GM21723 (cell line): ENCODE data around the gene EPS15.
"Not testable (repeated sequence)": the region's sequence is repeated elsewhere in the genome, so short reads cannot be mapped to it uniquely, and the experiment has no call there.

ENCODE experiments used
- ATAC-seq: cut with Tn5 transposase; IDR thresholded peaks from one replicate; pipeline ENCODE4 v1.9.1; 2021; ENCODE audit warnings: mild to moderate bottlenecking, moderate library complexity; ENCODE audit not compliant: unreplicated experiment

The EPS15 gene

DNA sequence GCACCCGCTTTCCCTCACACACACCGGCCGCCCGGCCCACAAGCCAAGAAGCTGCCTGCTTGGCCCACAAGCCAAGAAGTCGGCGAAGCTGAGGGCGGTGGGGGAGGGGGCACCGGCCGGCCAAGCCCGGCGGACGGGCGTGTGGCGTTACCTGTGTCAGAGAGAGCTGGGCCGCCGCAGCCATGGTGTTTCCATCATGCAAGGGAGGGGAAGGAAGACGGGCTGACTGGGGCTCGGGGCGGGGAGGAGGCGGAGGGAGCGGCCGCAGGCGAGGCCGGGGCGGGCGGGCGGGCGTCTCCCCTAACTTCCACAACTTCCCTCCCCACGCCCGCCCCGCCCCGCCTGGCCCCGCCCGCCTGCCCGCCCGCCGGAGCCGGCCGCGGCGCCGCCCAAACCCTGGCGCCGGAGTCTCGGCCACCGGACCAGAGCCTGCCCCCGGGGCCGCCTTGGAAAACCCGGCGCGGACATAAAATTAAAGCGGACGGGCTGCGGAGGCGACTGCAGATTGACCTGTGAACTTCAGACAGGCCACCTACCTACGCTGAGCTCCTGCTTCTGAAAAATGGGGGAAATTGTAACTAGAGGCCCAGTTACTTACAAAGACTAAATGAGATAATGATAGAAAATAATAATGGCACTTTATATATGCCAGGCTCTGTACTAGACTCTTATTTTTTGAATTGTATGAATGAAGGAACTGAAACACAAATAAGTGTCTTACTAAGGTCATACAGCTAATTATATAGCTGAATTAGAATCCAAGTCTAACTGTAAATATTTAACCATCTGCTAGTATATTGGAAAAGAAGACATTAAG, at the start of gene EPS15:
Gene EPS15 (minus strand): TSS at position 219 of the 817 bp plus-strand sequence. CDS start 35 bp downstream, at position 184.
- peak; percentile 48 for ATAC-seq

DNA sequence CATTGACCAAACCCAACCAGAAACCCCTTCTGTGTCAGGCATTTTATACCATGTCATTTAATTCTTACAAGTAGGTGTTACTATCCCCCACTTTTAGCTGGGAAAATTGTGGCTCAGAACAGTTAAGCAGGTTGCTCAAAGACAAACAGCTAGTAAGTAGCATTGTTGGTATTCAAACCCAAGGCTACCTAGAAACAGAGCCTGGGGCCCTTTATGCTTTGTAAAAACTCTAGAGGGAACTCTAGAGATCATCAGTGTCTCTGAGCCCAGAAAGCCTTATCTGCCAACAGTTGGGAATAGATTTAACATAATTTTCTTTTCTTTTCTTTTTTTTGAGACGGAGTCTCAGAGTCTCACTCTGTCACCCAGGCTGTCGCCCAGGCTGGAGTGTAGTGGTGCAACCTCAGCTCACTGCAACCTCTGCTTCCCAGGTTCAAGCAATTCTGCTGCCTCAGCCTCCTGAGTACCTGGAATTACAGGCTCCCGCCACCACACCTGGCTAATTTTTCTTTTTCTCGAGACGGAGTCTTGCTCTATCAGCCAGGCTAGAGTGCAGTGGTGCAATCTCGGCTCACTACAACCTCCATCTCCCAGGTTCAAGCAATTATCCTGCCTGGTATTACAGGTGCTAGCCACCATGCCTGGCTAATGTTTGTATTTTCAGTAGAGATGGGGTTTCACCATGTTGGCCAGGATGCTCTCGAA, 49.3 kb upstream of the EPS15 start:
- no peak for ATAC-seq

DNA sequence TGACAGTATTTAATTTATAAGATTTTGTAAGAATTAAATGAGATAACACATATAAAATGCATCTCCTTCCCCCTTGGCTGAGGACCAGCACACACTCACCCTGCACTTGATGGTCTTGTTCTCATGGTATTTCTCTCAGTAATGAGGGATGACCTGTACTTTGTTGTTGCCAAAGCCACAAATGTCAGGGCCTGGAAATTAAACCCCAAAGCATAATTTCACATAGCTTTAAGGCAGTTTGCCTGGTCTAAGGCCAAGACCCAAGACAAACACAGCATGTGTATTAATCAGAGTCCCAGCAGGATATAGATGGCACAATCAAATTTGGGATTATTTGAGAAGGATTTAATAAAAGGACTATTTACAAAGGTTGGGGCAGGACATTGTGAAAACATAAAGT, 48.6 kb upstream of the EPS15 start:
- no peak for ATAC-seq

DNA sequence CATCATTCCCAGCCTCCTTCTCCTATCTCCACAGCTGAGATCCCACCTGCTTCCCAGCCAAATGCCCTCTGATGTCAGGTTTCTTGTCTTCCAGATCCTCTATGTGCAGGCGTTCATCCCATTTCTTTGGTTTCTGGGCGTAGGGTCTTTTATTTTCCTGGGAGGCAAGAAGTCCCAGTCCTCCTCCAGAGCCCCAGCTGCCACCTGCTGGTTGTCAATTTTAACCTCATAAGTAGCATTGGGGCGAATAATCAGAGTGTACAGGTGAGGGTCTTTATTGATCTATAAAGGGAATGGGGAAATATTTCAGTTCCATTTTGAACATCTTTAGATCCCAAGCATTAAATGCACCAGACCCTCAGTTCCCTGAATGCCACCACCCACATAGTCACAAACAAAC, 47.2 kb upstream of the EPS15 start:
- no peak for ATAC-seq

DNA sequence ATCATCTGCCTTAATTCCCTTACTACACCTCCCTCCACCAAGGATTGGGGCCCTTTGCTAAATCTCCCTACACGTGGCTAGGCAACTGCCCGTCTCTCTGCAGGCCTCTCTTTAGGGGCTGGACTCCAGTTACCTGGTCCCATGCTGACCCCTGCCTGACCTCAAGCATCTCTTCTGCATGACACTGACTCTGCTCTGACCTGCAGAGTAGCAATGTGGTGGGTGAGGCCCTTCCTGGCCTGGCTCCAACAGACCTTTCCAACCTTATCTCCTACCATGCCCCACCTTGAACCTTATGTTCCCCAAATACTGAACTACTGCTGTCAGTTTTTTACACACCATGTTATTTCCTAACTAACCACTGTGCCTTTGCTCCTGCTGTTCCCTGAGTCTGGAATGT, 45.9 kb upstream of the EPS15 start:
- ATAC-seq = no peak

DNA sequence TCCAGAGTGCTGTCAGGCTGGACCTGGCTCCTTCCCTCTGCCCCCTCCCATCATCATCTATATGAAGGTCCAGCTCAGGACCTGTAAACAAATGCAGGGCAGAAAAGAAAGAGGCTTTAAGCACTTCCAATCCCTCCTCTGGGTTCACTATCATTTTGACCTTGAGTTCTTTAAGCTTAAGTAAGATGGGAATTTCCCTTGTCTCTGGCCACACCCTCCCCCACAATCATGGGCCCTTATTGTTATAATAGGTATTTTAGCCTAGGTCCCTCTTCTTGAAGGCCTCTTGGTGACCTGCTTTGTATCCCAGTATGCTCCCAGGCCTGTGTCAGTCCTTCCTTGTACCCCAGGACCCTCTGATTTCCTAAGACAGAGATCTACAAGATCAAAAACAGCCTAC, 45.1 kb upstream of the EPS15 start:
- ATAC-seq = no peak

DNA sequence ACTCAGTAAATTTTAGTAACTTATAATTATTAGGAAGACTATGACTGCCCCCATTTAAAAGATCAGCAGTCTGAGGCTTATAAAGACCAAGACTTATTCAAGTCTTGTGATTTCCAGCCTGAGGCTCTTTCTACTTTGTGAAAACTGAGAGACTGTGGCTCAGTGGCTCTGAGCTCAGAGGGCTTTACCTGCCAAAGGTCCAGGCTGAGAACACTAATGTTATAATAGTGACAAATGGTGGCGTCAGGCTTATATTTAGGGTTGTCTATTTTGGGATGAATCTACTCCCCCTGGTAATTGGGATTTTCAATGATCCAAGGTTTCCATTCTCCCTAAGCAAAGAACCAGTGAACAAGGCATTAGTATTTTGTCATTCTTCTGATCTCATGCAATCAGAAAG, 42.6 kb upstream of the EPS15 start:
- ATAC-seq = no peak

DNA sequence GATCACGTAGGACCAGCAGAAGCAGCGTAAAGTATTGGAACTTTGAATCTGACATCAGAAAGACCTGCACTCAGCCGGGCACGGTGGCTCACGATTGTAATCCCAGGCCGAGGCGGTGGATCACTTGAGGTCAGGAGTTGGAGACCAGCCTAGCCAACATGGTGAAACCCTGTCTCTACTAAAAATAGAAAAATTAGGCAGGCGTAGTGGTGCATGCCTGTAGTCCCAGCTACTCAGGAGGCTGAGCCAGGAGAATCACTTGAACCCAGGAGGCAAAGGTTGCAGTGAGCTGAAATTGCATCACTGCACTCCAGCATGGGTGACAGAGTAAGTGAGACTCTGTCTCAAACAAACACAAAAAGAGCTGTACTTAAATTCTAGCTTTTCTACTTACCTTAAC, 41.8 kb upstream of the EPS15 start:
- not testable (repeated sequence) for ATAC-seq

DNA sequence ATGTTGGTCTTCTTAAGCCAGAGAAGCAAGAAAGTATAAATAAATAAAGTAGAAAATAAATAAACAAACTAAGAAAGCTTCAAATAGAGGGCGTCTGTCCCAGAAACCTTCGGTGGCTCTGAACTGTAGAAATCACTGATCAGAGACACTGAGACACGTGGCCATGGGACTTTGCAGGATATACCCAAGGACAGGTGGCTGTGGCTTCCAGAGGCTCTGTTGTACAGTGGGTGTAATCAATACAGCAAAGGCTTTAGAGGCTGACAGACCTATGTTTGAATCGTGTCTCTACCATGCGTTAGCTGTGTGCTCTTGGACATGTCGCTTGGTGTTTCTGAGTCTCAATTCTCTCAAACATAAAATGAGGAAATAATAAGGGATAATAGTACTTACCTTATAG, 41.0 kb upstream of the EPS15 start:
- no peak for ATAC-seq

DNA sequence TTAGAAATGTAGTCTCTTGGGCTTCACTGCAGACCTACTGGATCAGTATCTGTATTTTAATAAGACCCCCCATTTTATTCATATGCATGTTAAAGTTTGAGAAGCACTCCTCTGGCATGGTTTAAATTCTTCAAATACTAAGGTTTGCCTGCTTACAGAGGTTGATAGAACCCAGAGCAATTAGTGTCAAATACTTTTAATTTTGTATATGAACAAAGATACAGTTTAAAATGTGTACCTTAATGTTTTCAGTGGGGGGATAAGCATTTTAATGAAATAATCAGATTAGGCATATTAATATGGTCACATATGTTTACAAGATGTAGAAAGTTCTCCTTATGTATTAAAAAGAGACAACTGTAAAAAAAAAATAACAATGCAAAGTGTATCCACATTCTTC, 40.4 kb upstream of the EPS15 start:
- no peak for ATAC-seq

DNA sequence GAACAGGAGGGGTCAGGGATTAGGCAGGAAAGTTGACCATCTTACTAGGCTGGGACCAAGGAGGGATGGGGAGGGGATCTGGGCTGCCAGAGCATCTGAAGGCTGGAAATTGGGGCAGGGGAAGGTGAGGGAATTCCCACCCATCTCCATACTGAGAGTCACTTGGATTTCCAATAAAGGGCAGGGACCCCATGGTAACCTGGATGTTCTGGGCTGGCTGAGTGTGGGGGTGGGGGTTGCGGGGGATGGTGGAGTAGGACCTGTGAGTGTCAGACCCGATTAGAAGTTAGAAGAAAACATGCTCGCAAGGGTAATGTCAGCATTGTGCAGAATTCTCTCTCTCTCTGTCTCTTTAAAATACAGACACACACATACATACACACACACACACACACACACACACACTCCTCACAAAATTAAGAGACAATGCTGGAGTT, 40.0 kb upstream of the EPS15 start:
- ATAC-seq = no peak

DNA sequence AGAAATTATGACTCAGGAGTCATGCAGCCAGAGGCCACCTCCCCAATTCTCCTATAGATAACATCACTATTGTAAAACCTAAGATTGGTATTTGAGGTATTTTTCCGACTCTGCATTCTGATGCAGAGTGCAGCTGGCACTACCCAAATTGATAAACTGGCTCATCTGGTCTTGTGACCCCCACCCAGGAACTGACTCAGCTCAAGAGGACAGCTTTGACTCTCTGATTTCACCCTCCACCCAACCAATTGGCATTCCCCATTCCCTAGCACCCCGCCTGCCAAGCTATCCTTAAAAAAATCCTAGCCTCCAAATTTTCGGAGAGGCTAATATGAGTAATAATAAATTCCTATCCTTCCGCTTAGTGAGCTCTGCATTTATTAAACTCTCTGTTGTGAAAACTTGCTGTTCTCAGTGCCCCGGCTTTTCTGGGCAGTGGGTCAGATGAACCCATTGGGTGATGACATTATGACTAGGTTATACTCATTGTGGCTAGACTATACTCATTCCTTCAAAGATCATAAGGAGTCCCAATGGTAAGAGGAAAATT, 39.4 kb upstream of the EPS15 start:
- ATAC-seq = no peak

DNA sequence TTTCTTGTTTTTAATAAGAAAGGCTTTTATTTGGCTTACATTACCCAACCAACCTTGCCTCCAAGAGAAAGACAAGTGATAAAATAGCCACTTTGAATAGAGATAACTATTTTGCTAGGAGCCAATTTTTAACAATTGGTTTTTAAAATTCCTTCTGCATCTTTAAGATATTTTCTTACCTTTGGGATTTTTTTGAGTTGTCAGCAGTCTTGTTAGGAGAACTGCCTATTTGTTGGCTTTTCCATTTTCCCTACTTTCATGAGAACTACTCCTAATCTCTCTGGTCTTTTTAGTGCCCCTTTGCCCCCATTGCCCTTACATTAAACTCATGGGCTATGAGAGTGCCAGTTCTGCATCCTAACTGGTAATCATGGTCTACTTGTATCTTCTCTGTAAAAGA, 38.1 kb upstream of the EPS15 start:
- no peak for ATAC-seq

DNA sequence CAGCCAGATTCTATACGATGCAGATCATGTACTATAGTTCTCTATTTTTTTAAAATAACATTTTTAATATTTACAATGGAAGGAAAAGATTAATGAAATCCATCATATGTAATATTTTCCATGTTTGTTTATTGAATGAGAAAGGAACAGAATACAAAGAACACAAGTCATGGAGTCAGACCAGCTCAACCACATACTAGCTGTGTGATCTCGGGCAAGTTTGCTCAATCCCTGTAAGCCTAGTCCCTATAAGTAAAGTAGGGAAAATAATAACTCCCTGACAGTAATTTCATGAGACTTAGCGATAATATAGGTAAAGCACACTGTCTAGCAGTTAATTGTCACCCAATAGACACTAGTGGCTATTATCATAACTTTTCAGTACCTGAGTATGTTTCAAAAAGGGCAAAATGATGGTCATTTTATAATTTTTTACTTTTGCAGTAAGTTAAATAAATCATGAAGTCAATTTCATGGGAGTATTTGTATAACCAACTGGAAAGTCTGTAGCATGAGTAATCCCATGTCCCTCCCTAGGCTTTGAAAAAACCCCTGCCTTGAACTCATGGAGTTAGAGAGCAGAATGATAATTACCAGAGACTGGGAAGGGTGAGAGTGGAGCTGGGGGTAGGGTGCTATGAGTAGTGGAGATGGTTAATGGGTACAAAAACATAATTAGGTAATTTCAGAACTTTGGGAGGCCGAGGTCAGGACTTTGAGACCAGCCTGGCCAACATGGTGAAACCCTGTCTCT, 37.0 kb upstream of the EPS15 start:
- ATAC-seq = no peak

DNA sequence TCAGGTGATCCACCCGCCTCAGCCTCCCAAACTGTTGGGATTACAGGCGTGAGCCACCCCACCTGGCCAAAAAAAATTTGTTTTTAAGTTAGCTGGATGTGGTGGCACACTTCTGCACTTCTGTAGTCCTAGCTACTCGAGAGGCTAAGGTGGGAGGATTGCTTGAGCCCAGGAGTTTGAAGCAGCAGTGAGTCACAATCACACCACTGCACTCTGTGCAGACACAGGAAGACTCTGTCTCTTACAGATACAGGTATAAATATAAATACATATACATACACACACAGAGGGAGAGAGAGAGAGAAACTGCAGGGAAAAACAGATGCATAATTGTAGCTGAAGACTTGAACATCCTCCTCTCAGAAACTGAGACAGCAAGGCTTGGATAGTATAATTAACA, 34.8 kb upstream of the EPS15 start:
- ATAC-seq = no peak

DNA sequence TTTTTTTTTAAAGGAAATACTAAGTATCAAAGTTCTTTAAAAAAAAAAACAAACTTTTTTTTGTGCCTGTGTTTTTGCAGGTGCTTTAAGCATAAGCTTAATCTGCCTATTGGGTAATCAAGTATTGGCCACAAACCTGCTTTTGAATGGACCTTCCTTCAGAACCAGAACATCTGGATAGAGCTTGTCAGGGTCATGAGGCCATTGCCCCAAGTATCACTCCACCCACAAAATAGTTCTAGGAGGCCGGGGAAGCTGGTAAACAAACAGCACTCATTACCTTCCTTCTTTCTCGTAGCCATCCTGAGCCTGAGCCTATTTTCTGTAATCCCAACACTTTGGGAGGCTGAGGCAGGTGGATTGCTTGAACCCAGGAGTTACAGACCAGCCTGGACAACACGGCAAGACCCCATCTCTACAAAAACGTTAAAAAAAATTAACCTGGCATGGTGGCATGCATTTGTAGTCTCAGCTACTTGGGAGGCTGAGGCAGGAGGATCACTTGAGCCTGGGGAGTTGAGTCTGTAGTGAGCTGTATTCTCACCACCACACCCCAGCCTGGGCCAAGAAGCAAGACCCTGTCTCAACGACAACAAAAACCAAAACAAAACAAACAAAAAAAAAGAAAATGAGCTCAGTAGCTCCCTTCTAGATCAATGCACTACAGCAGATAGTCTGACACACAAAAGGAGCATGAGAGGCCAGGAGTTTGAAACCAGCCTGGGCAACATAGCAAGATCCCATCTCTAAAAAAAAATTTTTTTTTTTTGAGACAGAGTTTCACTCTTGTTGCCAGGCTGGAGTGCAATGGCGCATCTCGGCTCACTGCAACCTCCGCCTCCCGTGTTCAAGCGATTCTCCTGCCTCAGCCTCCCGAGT, 34.1 kb upstream of the EPS15 start:
- ATAC-seq = no peak

DNA sequence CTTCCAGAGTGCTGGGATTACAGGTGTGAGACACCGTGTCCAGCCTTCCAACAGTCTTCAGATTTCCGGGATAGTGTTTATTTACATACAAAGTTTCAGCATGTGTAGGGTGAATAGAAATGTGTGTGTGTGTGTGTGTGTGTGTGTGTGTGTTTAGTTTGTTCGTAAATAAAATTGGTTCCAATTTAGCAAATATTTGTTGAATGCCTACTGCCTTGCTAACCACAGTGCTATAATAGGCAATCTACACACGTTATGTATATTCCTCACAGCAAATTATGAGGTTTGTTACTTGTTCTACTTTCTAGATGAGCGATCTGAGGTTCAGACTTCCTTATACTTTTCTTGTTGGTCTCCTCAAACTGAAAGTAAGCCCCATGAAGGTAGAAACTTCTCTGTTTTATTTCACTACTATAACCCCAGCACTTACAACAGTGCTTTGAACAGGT, 32.8 kb upstream of the EPS15 start:
- ATAC-seq = no peak

DNA sequence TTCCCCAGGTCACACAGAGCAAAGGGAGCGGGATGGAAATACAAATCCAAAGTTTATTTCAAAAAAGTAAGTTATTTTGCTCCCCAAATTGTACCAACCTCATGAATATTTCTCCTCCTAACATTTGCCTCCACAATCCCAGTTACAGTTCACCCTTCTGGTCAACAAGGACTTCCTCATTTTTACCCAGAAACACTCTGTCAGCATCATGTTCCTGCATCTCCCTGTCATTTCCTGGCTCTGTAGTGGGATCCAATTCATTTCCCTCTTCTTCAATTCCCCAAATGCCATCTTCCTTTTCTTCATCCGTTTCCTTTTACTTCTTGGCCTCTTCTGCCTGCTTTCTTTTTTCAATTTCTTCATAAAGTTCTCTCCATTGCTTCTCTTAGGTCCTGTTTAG, 32.0 kb upstream of the EPS15 start:
- no peak for ATAC-seq

DNA sequence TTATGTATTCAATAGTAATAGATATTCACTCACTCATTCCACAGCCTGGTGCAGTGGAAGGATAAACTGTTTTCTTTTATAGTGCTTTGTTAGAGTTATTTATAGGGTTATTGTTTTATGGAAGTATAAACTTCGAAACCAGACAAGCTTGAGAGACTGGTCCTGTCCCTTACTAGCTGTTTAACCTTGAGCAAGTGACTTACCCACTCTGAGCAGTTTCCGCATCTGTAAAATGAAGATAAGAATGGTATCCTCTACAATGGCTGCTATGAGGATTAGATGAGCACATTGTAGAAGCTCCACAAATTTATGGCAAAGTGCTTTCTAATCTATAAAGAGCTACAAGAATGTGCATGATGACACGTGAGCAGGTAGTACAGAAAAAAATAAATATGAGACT, 30.8 kb upstream of the EPS15 start:
- ATAC-seq = no peak

DNA sequence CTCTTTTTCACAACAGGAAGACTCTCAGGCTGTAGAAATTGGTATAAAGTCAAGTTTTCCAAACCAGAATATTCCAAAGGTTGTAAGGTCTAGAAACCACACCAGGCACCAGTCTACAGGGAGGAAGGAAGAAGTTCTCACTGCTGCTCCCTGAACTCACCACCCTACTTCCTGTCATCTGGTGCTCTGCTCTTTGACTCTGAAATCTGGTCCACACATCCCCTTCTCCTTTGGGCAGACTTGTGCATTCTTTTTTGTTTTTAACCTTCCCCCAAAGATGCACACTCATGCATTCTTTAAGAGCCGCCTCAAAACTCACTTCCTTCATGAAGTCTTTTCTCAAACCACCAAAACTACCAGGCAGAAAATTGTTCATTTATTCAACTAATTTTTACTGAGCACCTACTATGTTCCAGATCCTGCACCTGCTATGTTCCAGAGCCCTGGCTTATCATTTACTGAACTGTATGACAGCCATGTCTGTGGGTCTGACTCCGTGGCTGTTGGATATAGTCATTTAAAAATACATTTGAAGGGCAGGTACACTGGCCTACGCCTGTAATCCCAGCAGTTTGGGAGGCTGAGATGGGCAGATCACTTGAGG, 30.1 kb upstream of the EPS15 start:
- ATAC-seq = no peak
